Heart right ventricle (tissue), 16 donors: ENCODE data around the gene NAT10. TPM values are rescaled to one million over a fixed set of nuclear protein-coding genes. Genes with fewer than 3 reads are reported as not detected.
A peak's percentile ranks its signal among the peaks of the same experiment; 100 is the strongest.

ENCODE experiments used
- ATAC-seq, 8 donors: fragments of 200-7000 bp; cut with Tn5 transposase; one replicate each; pipeline ENCODE4 v1.9.1; 2020; ENCODE audit warnings: mild to moderate bottlenecking in 8 of 8, moderate library complexity in 8 of 8, moderate number of reproducible peaks in 1 of 8
- DNase-seq, 2 donors: peaks; one replicate each; pipeline ENCODE4 v3.0.0-alpha.2; 2020
- H3K27ac ChIP-seq, 10 donors: fragments of 200-600 bp; sonication (generic) in 2 of 10; one replicate each; pipeline versions ENCODE4 v1.5.0 to v1.8.0; 2020 to 2022; ENCODE audit warnings: mild to moderate bottlenecking in 3 of 10
- H3K27me3 ChIP-seq, 7 donors: fragments of 200-600 bp; one replicate each; pipeline ENCODE4 v1.8.0; 2021 to 2022; ENCODE audit warnings: mild to moderate bottlenecking in 2 of 7
- H3K36me3 ChIP-seq, 9 donors: fragments of 200-600 bp; sonication (generic) in 1 of 9; one replicate each; pipeline versions ENCODE4 v1.5.0 to v1.8.0; 2020 to 2022; ENCODE audit warnings: mild to moderate bottlenecking in 2 of 9
- H3K4me1 ChIP-seq, 9 donors: fragments of 200-600 bp; sonication (generic) in 1 of 9; one replicate each; pipeline versions ENCODE4 v1.5.0 to v1.8.0; 2020 to 2022; ENCODE audit warnings: mild to moderate bottlenecking in 4 of 9
- H3K4me3 ChIP-seq, 10 donors: fragments of 200-600 bp; sonication (generic) in 2 of 10; one replicate each; pipeline versions ENCODE4 v1.5.0 to v1.8.0; 2020 to 2022; ENCODE audit warnings: mild to moderate bottlenecking in 7 of 10, moderate library complexity in 2 of 10
- H3K9me3 ChIP-seq, 11 donors: fragments of 200-600 bp in 10 of 11; sonication (generic) in 2 of 11; one replicate each; pipeline versions ENCODE4 v1.5.0 to v1.8.0; 2013 to 2022; ENCODE audit warnings: mild to moderate bottlenecking in 2 of 11, control low read depth in 1 of 11, moderate library complexity in 1 of 11
- CTCF ChIP-seq, 9 donors: fragments of 200-600 bp; sonication (generic) in 2 of 9; IDR thresholded peaks; one replicate each; pipeline versions ENCODE4 v1.5.0 to v1.8.0; 2021 to 2022; ENCODE audit warnings: antibody characterized with exemption in 9 of 9, mild to moderate bottlenecking in 5 of 9, moderate library complexity in 1 of 9
- WGBS, 2 donors: extraction: QIAGEN DNeasy Blood & Tissue Kit; methylation state at CpG; one replicate each; pipeline ENCODE4 v1.1.7; 2013; ENCODE audit warnings: inconsistent platforms in 1 of 2; 5-methylcytosine and 5-hydroxymethylcytosine counted together
- intact Hi-C, 10 donors: fragments of 100-400 bp; cut with DNase I; formaldehyde crosslinking; loops; one replicate each; pipeline versions ENCODE4 v1.11.1 to v1.14.2; 2022
- polyA plus RNA-seq, 2 donors: library from polyadenylated mRNA; stranded (reverse); fragments of 200-250 nt; gene quantifications; one replicate each; pipeline ENCODE4 v1.2.3, GENCODE V29; 2013
- total RNA-seq, 10 donors: library from RNA; stranded (reverse); fragmentation: NEBNext Ultra II Directional in 3 of 10; extraction: Animal tissue kit (Norgen Biotek cat#: 25700) in 3 of 10; gene quantifications; one replicate each; pipeline versions ENCODE4 v1.2.1 to v1.2.4, GENCODE V29; 2021 to 2023
- donor health status: Arrhythmogenic right ventricular cardiomyopathy.
- donor health status: ischemic (EF 13 %, LVEDD 7.1; RV severe dilation, severe dysfunction).
- donor health status: healthy with polysubstance abuse.
- donor health status: DM: no; HTN: yes; CAD: no.
- donor health status: DM: no; HTN: no; CAD: no.
- donor health status: ischemic (EF 25% LVEDD 6.9; RV normal size, moderate dysfunction).
- donor health status: ischemic (EF 25% LVEDD 5.7; RV mildly dilated, moderate dysfunction).
- donor health status: healthy.
- donor health status: DM: yes; HTN: yes; CAD: no.
- donor health status: Ischemic cardiomyopathy.
- donor health status: ischemic (EF 35%, LVEDD 5.7; RV mildly dilated, moderate dysfunction).
- donor health status: nonischemic (EF 11% LVEDD 7.7; RV severe dilation, severe dysfunction).
- donor health status: DM: yes; HTN: yes; CAD: no.
- donor health status: PGD.
- donor health status: ischemic (EF 29% LVEDD 5.4; RV normal size, mild dysfunction).
- donor health status: nonischemic (EF 23%, LVEDD 6.1; RV moderate dilation, normal function).

The NAT10 gene
- total and polyA plus RNA-seq, 12 donors: 16.2 to 26.4 (median 21.9) TPM

GRCh38 chr11:34174412-34175041, 69.1 kb downstream of the NAT10 start:
- intact Hi-C loops: loop anchor here in 9 of 10 donors (1.0 to 10.0 kb wide), 7 partner anchors 177 to 320 kb away; partner anchors contain the start of gene ABTB2 (in 4 of the 9)
- TF ChIP-seq CTCF (IDR thresholded peaks at IDR 0.05): peak; percentile 83 to 97 (median 92)
- H3K9me3 ChIP-seq: no peaks in the 10 kb centered on the region
- 5 to 8% methylated on average over 33 of the region's 33 CpGs for WGBS, 2 donors
- peak; percentile 96 to 99 (median 98) for ATAC-seq
- peaks cover 0 to 17% (median 0%) of the 10 kb centered on the region in 9 donors for H3K36me3 ChIP-seq
- peaks cover 0 to 19% (median 13%) of the 10 kb centered on the region in 9 donors for H3K4me1 ChIP-seq
- H3K4me3 ChIP-seq: peak overlapping the region in 8 of 10 donors; percentile 21 to 39 (median 34)
- peak overlapping the region in 2 of 10 donors; percentile 3 to 42 for H3K27ac ChIP-seq
- H3K27me3 ChIP-seq: peaks cover 0 to 11% (median 0%) of the 10 kb centered on the region in 7 donors
- DNase-seq: peak; percentile 82 to 86

GRCh38 chr11:34175284-34176019, 70.0 kb downstream of the NAT10 start:
- intact Hi-C loops: loop anchor here in 7 of 10 donors (1.0 to 10.0 kb wide), 4 partner anchors 181 to 319 kb away; partner anchors contain the start of gene ABTB2 (in 4 of the 7)
- DNase-seq (no peak), ATAC-seq (no peak)
- WGBS, 2 donors: 86 to 91% methylated on average over 7 of the region's 7 CpGs
- peaks cover 0 to 11% (median 0%) of the 10 kb centered on the region in 9 donors for H3K36me3 ChIP-seq
- peak overlapping the region in 1 of 10 donors; percentile 3 for H3K27ac ChIP-seq
- H3K9me3 ChIP-seq: no peaks in the 10 kb centered on the region
- peaks cover 0 to 19% (median 13%) of the 10 kb centered on the region in 9 donors for H3K4me1 ChIP-seq
- peaks cover 0 to 11% (median 0%) of the 10 kb centered on the region in 7 donors for H3K27me3 ChIP-seq
- TF ChIP-seq CTCF (IDR thresholded peaks at IDR 0.05): no peak
- no peak overlapping the region for H3K4me3 ChIP-seq

- no peak overlapping the region for H3K27ac ChIP-seq
- no peak for ATAC-seq
- no peak for TF ChIP-seq CTCF (IDR thresholded peaks at IDR 0.05)
- H3K27me3 ChIP-seq: peaks cover 0 to 11% (median 0%) of the 10 kb centered on the region in 7 donors
- no peaks in the 10 kb centered on the region for H3K36me3 ChIP-seq
- DNase-seq: no peak
- no peaks in the 10 kb centered on the region for H3K9me3 ChIP-seq
- no peak overlapping the region for H3K4me3 ChIP-seq
- intact Hi-C loops: loop anchor here in 6 of 10 donors (2.0 to 10.0 kb wide), 3 partner anchors 182 to 318 kb away; partner anchors contain the start of gene ABTB2 (in 1 of the 6)
- 27 to 54% methylated on average over 2 of the region's 2 CpGs for WGBS, 2 donors
- H3K4me1 ChIP-seq: peaks cover 0 to 24% (median 13%) of the 10 kb centered on the region in 9 donors
Measured at GRCh38 chr11:34176751-34177209, 71.4 kb downstream of the NAT10 start.

- H3K36me3 ChIP-seq: no peaks in the 10 kb centered on the region
- H3K9me3 ChIP-seq: no peaks in the 10 kb centered on the region
- peaks cover 0 to 6% (median 0%) of the 10 kb centered on the region in 7 donors for H3K27me3 ChIP-seq
- H3K27ac ChIP-seq: no peak overlapping the region
- no peak for TF ChIP-seq CTCF (IDR thresholded peaks at IDR 0.05)
- DNase-seq (no peak), ATAC-seq (no peak)
- WGBS, 2 donors: 87 to 88% methylated on average over 10 of the region's 10 CpGs
- H3K4me1 ChIP-seq: peaks cover 0 to 29% (median 13%) of the 10 kb centered on the region in 9 donors
- no peak overlapping the region for H3K4me3 ChIP-seq
- intact Hi-C loops: loop anchor here in 5 of 10 donors (10.0 kb wide), 2 partner anchors 184 to 316 kb away; no protein-coding TSS in a partner anchor
Measured at GRCh38 chr11:34178209-34178821, 72.9 kb downstream of the NAT10 start.
